Calu3 (cell line): Measurements from ENCODE around the gene SEMA5A. TPM values are rescaled to one million over a fixed set of nuclear protein-coding genes. Genes with fewer than 3 reads are reported as not detected.

Source experiments
- BruUV-seq: library from RNA; stranded (reverse); fragments of 400-500 nt; replicated peaks from 2 replicates; lab custom pipeline; 2021; lab: Mats Ljungman, UMichigan
- CTCF ChIA-PET: fragments of 300-600 bp; sonication (Branson Sonifier 250); formaldehyde crosslinking; loops from one replicate; lab custom pipeline; 2022; ENCODE audit warnings: antibody characterized with exemption; lab: Charles Lee
- DNase-seq: peaks from one replicate; pipeline ENCODE4 v3.0.0; 2022
- H3K27ac Mint-ChIP-seq: one replicate; pipeline ENCODE4 v1.8.0; 2022; ENCODE audit warnings: mixed read lengths; ENCODE audit not compliant: unreplicated experiment
- H3K27me3 Mint-ChIP-seq: one replicate; pipeline ENCODE4 v1.8.0; 2022; ENCODE audit warnings: mixed read lengths; ENCODE audit not compliant: unreplicated experiment
- H3K36me3 Mint-ChIP-seq: one replicate; pipeline ENCODE4 v1.8.0; 2022; ENCODE audit warnings: mild to moderate bottlenecking, moderate library complexity, mixed read lengths; ENCODE audit not compliant: insufficient read depth, unreplicated experiment
- H3K4me1 Mint-ChIP-seq: one replicate; pipeline ENCODE4 v1.8.0; 2022; ENCODE audit warnings: mild to moderate bottlenecking, low read depth, mixed read lengths; ENCODE audit not compliant: unreplicated experiment
- H3K4me3 Mint-ChIP-seq: one replicate; pipeline ENCODE4 v1.8.0; 2022; ENCODE audit warnings: mild to moderate bottlenecking, low read depth, moderate library complexity, mixed read lengths; ENCODE audit not compliant: unreplicated experiment
- H3K9me3 Mint-ChIP-seq: one replicate; pipeline ENCODE4 v1.8.0; 2022; ENCODE audit warnings: low read depth, mixed read lengths; ENCODE audit not compliant: unreplicated experiment
- intact Hi-C: fragments of 100-400 bp; cut with micrococcal nuclease; formaldehyde crosslinking; loops from one replicate; pipeline ENCODE4 v1.10.0; 2022; ENCODE audit not compliant: unreplicated experiment
- total RNA-seq: library from RNA; stranded (reverse); gene quantifications from 2 replicates; pipeline ENCODE4 v1.2.3, GENCODE V29; 2022
- TF ChIP-seq, protein P1 (sequence below): fragments of 200-600 bp; IDR thresholded peaks from one replicate; pipeline ENCODE4 v1.8.0; 2022; ENCODE audit warnings: antibody characterized with exemption; ENCODE audit not compliant: unreplicated experiment

SEMA5A gene
- total RNA-seq, 1 experiment from 2014 or later = 0.52 TPM

DNA sequence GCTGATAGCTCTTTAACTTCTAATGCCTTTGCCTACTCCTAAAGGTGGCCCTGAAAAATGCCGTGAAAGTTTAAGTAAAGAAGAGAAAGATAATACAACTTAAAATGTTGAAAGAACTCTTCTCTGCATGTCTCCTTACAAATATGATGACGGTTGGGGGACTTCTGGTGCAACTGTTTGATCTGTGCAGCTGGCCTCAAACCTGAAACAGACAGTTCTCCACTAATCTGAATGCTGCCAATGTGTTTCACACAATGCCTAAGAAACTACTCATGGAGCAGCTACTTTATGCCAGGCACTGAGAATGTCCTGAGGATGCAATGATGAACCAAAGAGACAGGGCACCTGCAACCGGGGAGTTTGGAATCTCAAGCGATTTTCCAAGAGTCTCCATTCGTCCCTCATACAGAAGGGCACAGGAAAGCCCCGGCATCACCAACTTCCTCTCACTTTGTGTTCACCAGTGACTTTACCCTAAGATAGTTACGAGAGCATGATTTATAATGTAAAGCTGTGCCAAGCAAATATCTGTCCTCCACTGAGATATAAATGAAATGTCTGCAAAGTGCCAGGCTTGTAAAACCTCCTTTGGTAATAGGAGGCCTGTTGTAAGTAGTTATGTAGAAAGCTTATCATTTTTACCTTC, 455.4 kb downstream of the SEMA5A start:
- BruUV-seq = no TSS peak
- Mint-ChIP-seq H3K4me1 (no peaks in the 10 kb centered on the region), H3K9me3 (peaks cover 10% of the 10 kb centered on the region), H3K36me3 (no peaks in the 10 kb centered on the region), H3K4me3 (no peak overlapping the region), H3K27ac (no peak overlapping the region), H3K27me3 (no peaks in the 10 kb centered on the region)
- DNase-seq = no peak
- intact Hi-C loops = no loop called here
- CTCF ChIA-PET = no interaction called here
- TF ChIP-seq, protein P1, sequence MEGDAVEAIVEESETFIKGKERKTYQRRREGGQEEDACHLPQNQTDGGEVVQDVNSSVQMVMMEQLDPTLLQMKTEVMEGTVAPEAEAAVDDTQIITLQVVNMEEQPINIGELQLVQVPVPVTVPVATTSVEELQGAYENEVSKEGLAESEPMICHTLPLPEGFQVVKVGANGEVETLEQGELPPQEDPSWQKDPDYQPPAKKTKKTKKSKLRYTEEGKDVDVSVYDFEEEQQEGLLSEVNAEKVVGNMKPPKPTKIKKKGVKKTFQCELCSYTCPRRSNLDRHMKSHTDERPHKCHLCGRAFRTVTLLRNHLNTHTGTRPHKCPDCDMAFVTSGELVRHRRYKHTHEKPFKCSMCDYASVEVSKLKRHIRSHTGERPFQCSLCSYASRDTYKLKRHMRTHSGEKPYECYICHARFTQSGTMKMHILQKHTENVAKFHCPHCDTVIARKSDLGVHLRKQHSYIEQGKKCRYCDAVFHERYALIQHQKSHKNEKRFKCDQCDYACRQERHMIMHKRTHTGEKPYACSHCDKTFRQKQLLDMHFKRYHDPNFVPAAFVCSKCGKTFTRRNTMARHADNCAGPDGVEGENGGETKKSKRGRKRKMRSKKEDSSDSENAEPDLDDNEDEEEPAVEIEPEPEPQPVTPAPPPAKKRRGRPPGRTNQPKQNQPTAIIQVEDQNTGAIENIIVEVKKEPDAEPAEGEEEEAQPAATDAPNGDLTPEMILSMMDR = no peak

DNA sequence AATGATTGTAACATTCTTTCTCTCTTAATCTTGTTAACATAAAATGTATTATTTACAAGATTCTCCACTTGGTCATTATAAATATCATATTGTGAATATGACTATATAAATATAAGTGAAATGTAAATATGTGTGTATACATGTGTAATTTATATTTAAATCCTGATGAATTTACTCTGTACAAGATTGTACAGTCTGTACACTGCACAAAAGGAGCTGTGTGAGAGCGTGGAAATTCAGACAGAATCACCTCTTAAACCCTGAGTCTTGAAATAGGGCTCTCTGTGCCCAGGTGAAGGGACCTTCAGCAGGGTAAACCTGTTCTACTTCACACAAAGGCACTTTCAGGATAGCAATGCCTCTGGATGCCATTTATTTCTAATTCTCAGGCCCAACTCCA, 456.0 kb downstream of the SEMA5A start:
- no peak overlapping the region for H3K27ac Mint-ChIP-seq
- no peaks in the 10 kb centered on the region for H3K36me3 Mint-ChIP-seq
- no peaks in the 10 kb centered on the region for H3K4me1 Mint-ChIP-seq
- CTCF ChIA-PET = no interaction called here
- intact Hi-C loops = no loop called here
- H3K4me3 Mint-ChIP-seq = no peak overlapping the region
- no peaks in the 10 kb centered on the region for H3K27me3 Mint-ChIP-seq
- BruUV-seq = no TSS peak
- DNase-seq = no peak
- TF ChIP-seq, protein P1 = no peak
- H3K9me3 Mint-ChIP-seq = peaks cover 10% of the 10 kb centered on the region

- Mint-ChIP-seq H3K4me1 (no peaks in the 10 kb centered on the region), H3K27ac (no peak overlapping the region), H3K27me3 (no peaks in the 10 kb centered on the region), H3K4me3 (no peak overlapping the region), H3K36me3 (no peaks in the 10 kb centered on the region), H3K9me3 (peaks cover 11% of the 10 kb centered on the region)
- BruUV-seq = no TSS peak
- TF ChIP-seq, protein P1 = no peak
- intact Hi-C loops = no loop called here
- CTCF ChIA-PET = interaction anchor here (0.6 kb wide), 1 partner anchor 345 kb away, joined by 3 read pairs; no protein-coding TSS in a partner anchor
- no peak for DNase-seq
Measured at GRCh38 chr5:9082996-9083395, 462.9 kb downstream of the SEMA5A start.

DNA sequence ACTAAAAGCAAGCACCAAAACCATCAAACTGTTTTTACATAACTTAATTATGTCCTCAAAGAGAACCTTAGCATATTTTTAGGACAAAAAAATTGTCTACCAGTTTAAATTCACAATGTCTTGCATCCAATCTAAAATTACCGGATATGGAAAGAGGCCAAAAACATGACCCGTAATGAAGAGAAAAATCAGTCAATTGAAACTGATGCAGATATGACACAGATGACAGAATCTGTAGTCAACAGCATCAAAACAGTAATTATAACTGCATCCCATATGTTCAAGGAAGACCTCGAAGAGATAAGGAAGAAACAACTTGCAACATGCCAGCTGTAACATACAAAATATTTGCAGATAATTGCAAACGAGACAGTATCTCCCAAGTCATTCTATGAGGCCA, 473.2 kb downstream of the SEMA5A start:
- no peaks in the 10 kb centered on the region for H3K4me1 Mint-ChIP-seq
- peaks cover 10% of the 10 kb centered on the region for H3K9me3 Mint-ChIP-seq
- H3K36me3 Mint-ChIP-seq = no peaks in the 10 kb centered on the region
- intact Hi-C loops = no loop called here
- H3K27ac Mint-ChIP-seq = no peak overlapping the region
- no TSS peak for BruUV-seq
- H3K27me3 Mint-ChIP-seq = no peaks in the 10 kb centered on the region
- H3K4me3 Mint-ChIP-seq = no peak overlapping the region
- no peak for DNase-seq
- CTCF ChIA-PET = no interaction called here
- TF ChIP-seq, protein P1 = no peak
